Loucy (cell line): ENCODE measurements around the gene FOXC1.

Source experiments
- H2AFZ ChIP-seq: fragments of 200-600 bp; sonication (generic); 2 replicates; pipeline ENCODE4 v1.6.0; 2016; ENCODE audit warnings: antibody characterized with exemption, mild to moderate bottlenecking, low read length, moderate library complexity
- H3F3A ChIP-seq: fragments of 200-600 bp; 2 replicates; pipeline ENCODE4 v1.6.0; 2016; ENCODE audit warnings: antibody characterized with exemption, low read depth, mild to moderate bottlenecking
- H3K27me3 ChIP-seq: fragments of 200-600 bp; sonication (generic); 2 replicates; pipeline ENCODE4 v1.6.1; 2014; ENCODE audit warnings: low read length, mild to moderate bottlenecking; ENCODE audit not compliant: insufficient read depth, poor library complexity, severe bottlenecking
- H3K36me3 ChIP-seq: fragments of 200-600 bp; sonication (generic); 2 replicates; pipeline ENCODE4 v1.6.1; 2016; ENCODE audit warnings: low read length; ENCODE audit not compliant: insufficient read depth
- H3K4me1 ChIP-seq: fragments of 200-600 bp; sonication (generic); 2 replicates; pipeline ENCODE4 v1.5.1; 2014; ENCODE audit warnings: low read length, mild to moderate bottlenecking; ENCODE audit not compliant: insufficient read depth, poor library complexity, severe bottlenecking
- H3K4me2 ChIP-seq: fragments of 200-600 bp; sonication (generic); 2 replicates; pipeline ENCODE4 v1.6.0; 2014; ENCODE audit warnings: antibody characterized with exemption, low read length, low read depth, mild to moderate bottlenecking; ENCODE audit not compliant: poor library complexity, severe bottlenecking
- H3K4me3 ChIP-seq: fragments of 200-600 bp; sonication (generic); 2 replicates; pipeline ENCODE4 v1.5.1; 2014; ENCODE audit warnings: low read length, mild to moderate bottlenecking, mixed read lengths; ENCODE audit not compliant: poor library complexity, severe bottlenecking
- H3K79me2 ChIP-seq: fragments of 200-600 bp; sonication (generic); 2 replicates; pipeline ENCODE4 v1.6.1; 2014; ENCODE audit warnings: low read length; ENCODE audit not compliant: insufficient read depth
- H3K9ac ChIP-seq: fragments of 200-600 bp; sonication (generic); 2 replicates; pipeline ENCODE4 v1.6.0; 2014; ENCODE audit warnings: mild to moderate bottlenecking, low read depth, low read length, moderate library complexity; ENCODE audit not compliant: poor library complexity, severe bottlenecking
- H3K9me2 ChIP-seq: fragments of 200-600 bp; sonication (generic); replicated peaks from 2 replicates; pipeline ENCODE4 v1.6.1; 2016; ENCODE audit warnings: low read depth, low read length, mixed read lengths
- H3K9me3 ChIP-seq: fragments of 200-600 bp; sonication (generic); 2 replicates; pipeline ENCODE4 v1.6.1; 2014; ENCODE audit warnings: mild to moderate bottlenecking, antibody characterized with exemption, low read length, low read depth; ENCODE audit not compliant: insufficient read depth
- H4K20me1 ChIP-seq: fragments of 200-600 bp; sonication (generic); 2 replicates; pipeline ENCODE4 v1.6.0; 2014; ENCODE audit warnings: antibody characterized with exemption, low read length, mild to moderate bottlenecking; ENCODE audit not compliant: insufficient read depth, poor library complexity, severe bottlenecking
- CTCF ChIP-seq: fragments of 200-600 bp; sonication (generic); conservative IDR thresholded peaks from 2 replicates; pipeline ENCODE4 v1.5.1; 2014; ENCODE audit warnings: mild to moderate bottlenecking, antibody characterized with exemption, low read length
- EZH2phosphoT487 ChIP-seq: fragments of 200-600 bp; IDR thresholded peaks from 2 replicates; pipeline ENCODE4 v1.6.1; 2018; ENCODE audit warnings: antibody characterized with exemption, mild to moderate bottlenecking, moderate library complexity, borderline replicate concordance

The FOXC1 gene

GRCh38 chr6:1613346-1613687 lies 3.6 kb downstream of the FOXC1 start:
- Histone ChIP-seq H3F3A (no peaks in the 10 kb centered on the region), H3K9me3 (no peaks in the 10 kb centered on the region), H2AFZ (no peak overlapping the region), H3K9me2 (no peaks in the 10 kb centered on the region), H3K9ac (no peak overlapping the region), H3K79me2 (no peaks in the 10 kb centered on the region), H4K20me1 (no peaks in the 10 kb centered on the region), H3K27me3 (no peaks in the 10 kb centered on the region), H3K36me3 (no peaks in the 10 kb centered on the region), H3K4me2 (no peak overlapping the region), H3K4me3 (no peak overlapping the region), H3K4me1 (no peaks in the 10 kb centered on the region)
- TF ChIP-seq EZH2phosphoT487: no peak
- no peak for TF ChIP-seq CTCF

GRCh38 chr6:1613688-1614447 lies 4.2 kb downstream of the FOXC1 start:
- H3K9me2 ChIP-seq: no peaks in the 10 kb centered on the region
- no peak for TF ChIP-seq EZH2phosphoT487
- no peak for TF ChIP-seq CTCF
- no peaks in the 10 kb centered on the region for H3K9me3 ChIP-seq
- H4K20me1 ChIP-seq: no peaks in the 10 kb centered on the region
- H3K9ac ChIP-seq: no peak overlapping the region
- no peak overlapping the region for H2AFZ ChIP-seq
- H3K79me2 ChIP-seq: no peaks in the 10 kb centered on the region
- no peaks in the 10 kb centered on the region for H3K4me1 ChIP-seq
- H3K36me3 ChIP-seq: no peaks in the 10 kb centered on the region
- no peaks in the 10 kb centered on the region for H3K27me3 ChIP-seq
- no peak overlapping the region for H3K4me2 ChIP-seq
- no peak overlapping the region for H3K4me3 ChIP-seq
- H3F3A ChIP-seq: no peaks in the 10 kb centered on the region

- H4K20me1 ChIP-seq: no peaks in the 10 kb centered on the region
- no peak overlapping the region for H2AFZ ChIP-seq
- no peaks in the 10 kb centered on the region for H3K79me2 ChIP-seq
- H3K4me2 ChIP-seq: no peak overlapping the region
- no peak overlapping the region for H3K4me3 ChIP-seq
- H3K27me3 ChIP-seq: no peaks in the 10 kb centered on the region
- no peaks in the 10 kb centered on the region for H3K9me2 ChIP-seq
- no peaks in the 10 kb centered on the region for H3K36me3 ChIP-seq
- TF ChIP-seq CTCF: no peak
- no peak for TF ChIP-seq EZH2phosphoT487
- no peak overlapping the region for H3K9ac ChIP-seq
- H3F3A ChIP-seq: no peaks in the 10 kb centered on the region
- H3K9me3 ChIP-seq: no peaks in the 10 kb centered on the region
- no peaks in the 10 kb centered on the region for H3K4me1 ChIP-seq
These were observed 4.9 kb downstream of the FOXC1 start for GRCh38 chr6:1614448-1615150.
